KBM-7 (cell line): ENCODE data around the gene LPP.
"Not testable (repeated sequence)": the region's sequence is repeated elsewhere in the genome, so short reads cannot be mapped to it uniquely, and the experiment has no call there.

Experiments
- DNase-seq: peaks from one replicate; pipeline ENCODE4 v3.0.0-alpha.2; 2015
- in situ Hi-C: fragments of 300-500 bp; cut with MboI; formaldehyde crosslinking; loops from 2 replicates; pipeline ENCODE4 v1.14.3; 2020; ENCODE audit warnings: low sequenced_read_pairs, low pct_unique_long_range_greater_than_20kb, mixed read lengths

LPP gene

GRCh38 chr3:188154014-188154808 is at the start of gene LPP:
Gene LPP (plus strand): TSS chr3:188154157. CDS start chr3:188406121, 251,964 bp downstream.
- in situ Hi-C loops, result no loop called here
- peak; percentile 61 for DNase-seq

- in situ Hi-C loops, result no loop called here
- no peak for DNase-seq
Measured at GRCh38 chr3:188106006-188106405, 48.0 kb upstream of the LPP start.

- DNase-seq, result no peak
- in situ Hi-C loops, result no loop called here
Measured at GRCh38 chr3:188106454-188106853, 47.5 kb upstream of the LPP start.

GRCh38 chr3:188106887-188107830 is 46.8 kb upstream of the LPP start:
- in situ Hi-C loops, result no loop called here

GRCh38 chr3:188108703-188109412 is 45.1 kb upstream of the LPP start:
- in situ Hi-C loops, result no loop called here
- peak; percentile 22 for DNase-seq

More at GRCh38 chr3:188106887-188107830, 46.8 kb upstream of the LPP start:
- no peak for DNase-seq

- no peak for DNase-seq
- in situ Hi-C loops, result no loop called here
Measured at GRCh38 chr3:188111002-188111584, 42.9 kb upstream of the LPP start.

- DNase-seq, result no peak
- in situ Hi-C loops, result no loop called here
Measured at GRCh38 chr3:188113756-188114155, 40.2 kb upstream of the LPP start.

GRCh38 chr3:188119846-188120245 is 34.1 kb upstream of the LPP start:
- in situ Hi-C loops, result no loop called here
- no peak for DNase-seq

GRCh38 chr3:188122571-188123169 is 31.3 kb upstream of the LPP start:
- no peak for DNase-seq
- in situ Hi-C loops, result no loop called here

GRCh38 chr3:188123170-188123905 is 30.6 kb upstream of the LPP start:
- in situ Hi-C loops, result no loop called here
- DNase-seq, result peak; percentile 35

- DNase-seq, result no peak
- in situ Hi-C loops, result no loop called here
Measured at GRCh38 chr3:188124184-188124583, 29.8 kb upstream of the LPP start.

- in situ Hi-C loops, result no loop called here
- no peak for DNase-seq
Measured at GRCh38 chr3:188125076-188125475, 28.9 kb upstream of the LPP start.

- in situ Hi-C loops, result no loop called here
- DNase-seq, result no peak
Measured at GRCh38 chr3:188126276-188126675, 27.7 kb upstream of the LPP start.

GRCh38 chr3:188126934-188127333 is 27.0 kb upstream of the LPP start:
- in situ Hi-C loops, result no loop called here
- DNase-seq, result no peak

GRCh38 chr3:188128905-188129304 is 25.1 kb upstream of the LPP start:
- in situ Hi-C loops, result no loop called here
- no peak for DNase-seq

- DNase-seq, in situ Hi-C loops: not testable (repeated sequence)
Measured at GRCh38 chr3:188131023-188131422, 22.9 kb upstream of the LPP start.

- in situ Hi-C loops, result no loop called here
Measured at GRCh38 chr3:188133219-188133618, 20.7 kb upstream of the LPP start.

GRCh38 chr3:188133646-188134045 is 20.3 kb upstream of the LPP start:
- DNase-seq, result no peak
- in situ Hi-C loops, result no loop called here

More at GRCh38 chr3:188133219-188133618, 20.7 kb upstream of the LPP start:
- no peak for DNase-seq
